Measurements from ENCODE around the gene MLNR.

GRCh38 chr13:49245101-49245500 lies 25.0 kb downstream of the MLNR start:
- no peak for TF ChIP-seq EZH2phosphoT487 (IDR thresholded peaks at IDR 0.05; ENCODE audit: borderline replicate concordance, low read length)
- TF ChIP-seq, protein P1, sequence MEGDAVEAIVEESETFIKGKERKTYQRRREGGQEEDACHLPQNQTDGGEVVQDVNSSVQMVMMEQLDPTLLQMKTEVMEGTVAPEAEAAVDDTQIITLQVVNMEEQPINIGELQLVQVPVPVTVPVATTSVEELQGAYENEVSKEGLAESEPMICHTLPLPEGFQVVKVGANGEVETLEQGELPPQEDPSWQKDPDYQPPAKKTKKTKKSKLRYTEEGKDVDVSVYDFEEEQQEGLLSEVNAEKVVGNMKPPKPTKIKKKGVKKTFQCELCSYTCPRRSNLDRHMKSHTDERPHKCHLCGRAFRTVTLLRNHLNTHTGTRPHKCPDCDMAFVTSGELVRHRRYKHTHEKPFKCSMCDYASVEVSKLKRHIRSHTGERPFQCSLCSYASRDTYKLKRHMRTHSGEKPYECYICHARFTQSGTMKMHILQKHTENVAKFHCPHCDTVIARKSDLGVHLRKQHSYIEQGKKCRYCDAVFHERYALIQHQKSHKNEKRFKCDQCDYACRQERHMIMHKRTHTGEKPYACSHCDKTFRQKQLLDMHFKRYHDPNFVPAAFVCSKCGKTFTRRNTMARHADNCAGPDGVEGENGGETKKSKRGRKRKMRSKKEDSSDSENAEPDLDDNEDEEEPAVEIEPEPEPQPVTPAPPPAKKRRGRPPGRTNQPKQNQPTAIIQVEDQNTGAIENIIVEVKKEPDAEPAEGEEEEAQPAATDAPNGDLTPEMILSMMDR (conservative IDR thresholded peaks at IDR 0.05; ENCODE audit: low read depth, low read length), result no peak
